NCI-H82 (cell line): ENCODE data around the gene UBAC1.
A peak's percentile ranks its signal among the peaks of the same experiment; 100 is the strongest.

Experiments
- DNase-seq: peaks from one replicate; lab custom pipeline; 2025; lab: John Stamatoyannopoulos, UW

The UBAC1 gene

DNA sequence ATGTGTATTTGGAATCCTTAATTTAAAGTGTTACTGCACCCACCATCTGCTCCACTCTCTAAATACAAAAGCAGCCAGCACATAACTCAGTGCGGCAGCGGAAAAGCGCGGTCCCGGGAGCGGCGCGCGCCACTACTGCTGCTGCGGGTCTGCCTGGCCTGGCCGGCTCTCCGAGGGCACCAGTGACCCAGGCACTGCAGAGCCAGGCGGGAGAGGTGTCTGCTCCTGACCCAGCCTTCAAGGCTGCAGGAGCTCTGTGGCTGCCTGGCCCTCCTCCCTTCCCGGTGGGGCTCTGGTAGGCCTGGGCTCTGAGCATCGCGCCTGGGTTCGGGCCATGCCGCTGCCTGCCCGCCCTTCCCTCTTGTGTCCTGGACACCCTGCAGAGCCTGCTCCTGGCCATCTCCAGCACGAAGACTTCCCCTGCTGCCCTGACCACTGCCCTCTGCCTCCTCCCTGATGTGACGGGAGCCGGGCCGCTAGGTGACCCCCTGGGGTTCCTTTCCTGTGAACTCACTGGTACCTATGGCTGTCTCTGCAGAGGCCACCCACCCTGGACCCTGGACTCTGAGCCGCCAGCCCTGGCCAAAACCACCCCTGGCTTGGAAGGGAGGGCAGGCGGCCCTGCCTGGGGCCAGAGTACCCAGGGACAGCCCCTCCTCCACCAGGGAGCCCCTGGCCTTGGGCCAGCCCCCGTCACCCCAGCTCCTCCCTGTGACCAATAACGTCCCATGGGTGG, 32.8 kb upstream of the UBAC1 start:
- DNase-seq = no peak

DNA sequence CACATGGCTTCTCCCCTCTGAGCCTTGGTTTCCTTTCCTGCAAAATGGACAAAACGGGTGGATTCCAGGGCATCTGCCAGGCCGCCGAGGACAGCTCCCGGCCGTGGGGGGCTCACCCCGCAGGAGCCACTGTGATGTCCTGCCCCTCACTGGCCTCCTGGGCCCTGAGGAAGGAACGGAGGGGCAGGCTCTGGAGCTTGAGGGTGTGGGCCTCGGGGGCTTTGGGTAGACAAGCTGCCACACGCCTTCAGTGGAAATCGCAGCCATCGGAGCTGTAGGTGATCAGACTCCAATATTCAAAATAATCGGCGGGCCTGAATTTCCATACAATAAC, 32.2 kb upstream of the UBAC1 start:
- no peak for DNase-seq

DNA sequence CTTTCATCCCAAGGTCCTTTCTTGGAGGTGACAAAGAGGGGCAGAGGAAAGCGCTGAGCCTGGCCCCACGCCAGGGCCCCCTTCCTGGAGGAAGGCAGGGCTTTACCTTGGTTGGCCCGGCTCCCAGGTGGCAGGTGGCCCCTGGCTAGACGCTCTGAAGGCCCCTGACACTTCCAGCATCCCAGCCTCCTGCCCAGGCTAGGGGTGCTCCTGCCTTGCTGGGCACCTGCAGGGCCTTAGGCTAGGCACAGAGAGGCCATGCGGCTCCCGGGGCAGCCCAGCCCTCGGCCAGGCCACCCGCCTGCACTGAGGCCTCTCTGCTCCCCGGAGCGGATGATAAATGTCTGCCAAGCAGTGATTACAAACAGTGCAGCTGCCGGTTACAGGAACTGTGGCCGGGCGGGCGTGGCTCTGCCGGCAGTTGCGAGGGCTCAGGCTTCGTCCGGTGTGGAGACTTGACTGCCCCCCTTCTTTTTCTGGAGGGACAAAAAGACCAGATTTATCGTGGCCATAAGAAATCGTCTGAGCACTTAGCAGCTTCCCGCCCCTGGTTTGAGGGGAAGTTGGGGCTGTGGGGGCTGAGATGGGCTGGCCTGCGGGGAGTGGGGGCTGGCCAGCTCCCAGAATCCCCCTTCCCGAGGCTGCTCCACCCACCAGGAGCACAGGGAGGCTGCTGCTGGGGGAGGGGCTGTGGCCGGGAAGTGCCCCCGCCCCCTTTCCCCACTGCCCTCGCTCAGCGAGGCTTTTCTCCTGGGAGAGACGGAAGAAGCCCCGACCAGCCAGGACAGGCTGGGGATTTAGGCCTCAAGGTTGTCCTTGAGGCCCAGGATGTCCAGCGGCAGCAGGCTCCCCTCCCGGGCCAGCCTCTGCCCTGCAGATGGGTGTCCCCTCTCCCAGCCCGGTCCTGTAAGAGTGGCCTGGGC, 31.6 kb upstream of the UBAC1 start:
- DNase-seq = peak; percentile 79

DNA sequence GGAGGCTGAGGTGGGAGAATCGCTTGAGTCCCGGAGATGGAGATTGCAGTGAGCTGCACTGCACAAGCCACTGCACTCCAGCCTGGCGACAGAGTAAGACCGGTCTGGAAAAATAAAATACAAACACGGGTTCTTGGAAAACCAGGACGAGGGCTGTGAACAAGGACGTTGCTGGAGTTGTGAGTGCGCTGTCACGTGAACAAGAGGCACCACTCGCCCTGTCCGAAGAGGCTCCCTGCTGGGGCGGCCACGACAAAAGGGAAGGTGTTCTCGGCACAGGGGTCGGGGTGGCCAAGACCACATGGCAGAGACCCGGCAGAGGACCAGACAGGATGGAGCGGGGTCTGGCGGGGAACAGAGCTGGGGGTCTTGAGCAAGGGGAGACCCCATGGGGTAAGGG, 30.6 kb upstream of the UBAC1 start:
- DNase-seq = no peak

DNA sequence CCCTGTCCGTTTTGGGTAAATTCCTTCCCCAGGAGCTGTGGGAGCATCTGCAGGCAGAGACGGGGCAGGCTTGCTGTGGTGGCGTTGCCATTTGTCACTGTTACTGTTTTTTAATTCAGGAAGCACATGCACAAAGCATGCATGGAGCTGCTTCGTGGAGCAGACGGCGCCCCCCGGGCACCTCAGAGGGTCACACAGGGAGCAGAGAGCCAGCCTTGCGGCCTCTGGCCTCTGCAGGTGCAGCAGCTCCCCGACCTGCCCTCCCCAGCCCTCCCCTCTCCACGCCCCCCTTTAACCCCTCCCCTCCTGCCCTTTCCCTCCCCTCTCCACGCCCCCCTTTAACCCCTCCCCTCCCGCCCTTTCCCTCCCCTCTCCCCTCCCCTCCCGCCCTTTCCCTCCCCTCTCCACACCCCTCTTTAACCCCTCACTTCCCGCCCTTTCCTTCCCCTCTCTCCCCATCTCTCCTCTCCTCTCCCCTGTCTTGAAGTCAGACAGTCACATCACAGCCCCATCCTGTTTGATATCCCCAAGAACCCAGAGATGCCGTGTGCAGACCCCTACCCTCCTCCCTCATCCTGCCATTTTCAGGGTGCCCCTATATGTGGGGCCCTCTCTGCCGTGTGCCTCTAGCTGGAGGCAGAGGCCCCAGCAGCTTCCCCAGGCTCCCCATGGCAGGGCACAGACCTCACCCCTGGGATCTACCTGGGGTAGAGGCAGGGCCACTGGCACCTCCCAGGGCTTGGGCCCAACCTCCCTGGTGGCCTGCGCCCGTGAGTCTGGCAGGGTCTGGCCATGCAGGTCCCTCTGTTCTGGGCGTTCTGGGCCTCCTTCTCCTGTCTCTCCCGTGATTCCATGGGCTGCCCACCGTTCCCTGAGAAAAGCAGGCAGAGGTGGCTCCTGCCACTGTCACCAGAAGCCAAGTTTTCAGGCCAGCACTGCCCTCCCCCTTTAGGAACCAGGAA, 29.6 kb upstream of the UBAC1 start:
- peak; percentile 73 for DNase-seq

DNA sequence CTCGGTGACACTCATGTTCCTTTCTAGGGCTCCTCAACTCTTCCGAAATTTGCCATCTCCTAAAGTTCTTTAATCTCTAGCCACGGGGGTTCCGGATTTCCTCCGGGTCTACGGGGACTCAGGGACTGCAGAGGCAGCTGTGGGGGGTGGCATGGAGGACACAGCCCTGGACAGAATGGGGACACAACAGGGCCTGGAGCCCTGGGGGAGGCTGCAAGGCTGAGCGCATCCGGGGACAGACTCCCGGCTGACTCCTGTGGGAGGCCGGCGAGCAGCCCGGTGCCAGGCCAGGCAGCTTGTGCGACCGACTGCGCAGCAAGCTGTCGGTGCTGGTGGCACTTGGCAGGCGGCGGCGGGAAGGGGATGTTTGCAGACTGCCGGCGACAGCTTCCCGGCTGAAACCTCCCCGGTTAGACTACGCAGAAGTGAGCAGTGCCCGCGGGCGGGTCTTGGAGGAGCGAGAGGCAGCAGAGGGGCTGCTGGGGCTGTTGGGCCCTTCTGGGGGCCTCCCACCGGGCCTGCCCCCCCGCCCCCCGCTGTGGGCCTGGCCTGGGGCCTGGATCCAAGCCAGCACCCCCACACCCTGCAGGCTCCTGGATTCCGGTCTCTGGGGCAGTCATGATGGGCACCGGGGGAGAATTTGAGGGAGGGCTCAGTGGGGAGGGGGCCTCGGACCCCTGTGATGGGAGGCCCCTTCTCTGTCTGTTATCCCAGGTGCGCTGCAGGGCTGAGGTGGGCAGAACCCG, 28.7 kb upstream of the UBAC1 start:
- no peak for DNase-seq

DNA sequence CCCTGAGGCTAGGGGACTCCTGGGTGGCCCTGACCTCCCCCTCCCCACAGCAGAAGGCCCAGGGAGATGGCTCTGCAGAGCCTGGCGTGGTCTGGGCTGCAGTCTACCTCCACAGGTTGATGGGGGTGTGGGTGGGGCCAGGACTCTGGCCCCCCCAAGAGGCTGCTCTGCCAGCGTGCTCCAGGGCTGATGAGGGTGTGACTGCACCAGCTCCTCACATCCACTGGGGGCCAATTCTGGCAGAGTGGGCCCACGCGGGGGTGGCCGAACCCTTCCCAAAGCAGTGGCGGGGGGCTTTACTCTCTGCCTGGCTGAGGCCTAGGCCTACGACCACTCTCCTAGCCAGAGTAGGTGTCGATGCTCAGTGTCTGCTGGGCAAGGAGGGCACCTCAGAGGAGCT, 28.0 kb upstream of the UBAC1 start:
- no peak for DNase-seq

DNA sequence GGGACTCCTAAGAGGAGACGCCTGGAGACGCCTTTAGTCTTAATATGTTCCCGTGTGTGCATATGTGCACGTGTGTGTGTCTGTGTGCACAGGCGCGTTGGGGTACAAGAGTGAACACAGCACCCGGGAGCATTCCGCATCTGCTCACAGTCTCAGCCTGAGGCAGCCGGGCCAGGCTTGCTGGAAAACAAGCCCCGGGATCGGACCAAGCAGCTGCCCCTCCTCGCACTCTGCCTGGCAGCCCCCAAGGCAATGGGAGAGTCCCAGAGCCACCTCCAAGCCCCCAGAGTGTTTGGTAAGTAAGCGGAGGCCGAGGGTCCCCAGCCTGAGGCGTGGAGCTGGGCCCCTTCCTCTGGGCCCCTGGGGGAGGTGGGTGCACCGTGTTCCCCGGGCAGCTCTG, 27.3 kb upstream of the UBAC1 start:
- no peak for DNase-seq

DNA sequence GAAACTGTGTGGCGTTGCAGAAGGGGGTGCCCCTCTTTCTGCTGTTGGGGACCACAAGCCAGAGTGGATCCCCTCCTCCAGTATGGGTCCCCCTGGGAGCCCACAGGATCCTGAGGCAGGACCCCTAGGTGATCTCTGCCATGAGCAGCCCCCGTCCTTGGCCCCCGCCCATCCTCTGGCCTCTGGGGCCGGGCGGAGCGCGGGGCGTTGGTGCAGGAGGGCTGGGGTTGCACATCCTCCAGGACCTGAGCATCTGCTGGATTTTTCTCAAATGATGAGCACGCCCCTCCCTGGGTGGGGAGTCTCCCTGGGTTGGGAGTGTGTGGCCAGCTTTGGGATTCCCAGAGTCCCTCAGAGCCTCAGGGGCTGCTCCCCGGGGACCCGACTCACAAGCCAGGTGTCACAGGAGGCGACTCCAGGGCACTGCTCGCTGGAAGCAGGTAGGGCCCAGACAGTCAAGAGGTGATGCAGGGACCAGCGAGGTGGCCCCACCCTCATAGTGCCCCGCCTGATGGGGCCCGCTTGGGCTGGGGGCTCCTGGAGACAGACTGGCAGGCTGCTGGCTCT, 26.7 kb upstream of the UBAC1 start:
- DNase-seq = no peak

DNA sequence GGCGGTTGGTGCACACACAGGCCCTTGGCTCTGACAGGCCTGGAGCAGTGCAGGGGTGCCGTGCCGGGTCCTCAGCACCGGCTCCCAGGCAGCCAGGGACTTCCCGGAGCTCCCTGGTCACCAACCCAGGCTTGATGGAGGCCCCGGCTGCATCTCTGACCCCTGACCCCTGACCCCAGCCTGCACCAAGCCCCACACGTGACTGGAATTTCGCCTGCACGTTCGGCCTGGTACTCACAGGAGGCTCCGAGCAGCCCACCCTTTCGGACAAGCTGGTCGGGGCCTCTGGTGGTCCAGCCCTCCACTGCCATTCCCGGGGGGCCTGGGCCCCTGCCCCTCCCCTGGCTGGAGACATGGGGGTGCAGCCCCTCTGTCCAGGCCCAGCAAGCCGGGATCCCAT, 25.4 kb upstream of the UBAC1 start:
- no peak for DNase-seq

DNA sequence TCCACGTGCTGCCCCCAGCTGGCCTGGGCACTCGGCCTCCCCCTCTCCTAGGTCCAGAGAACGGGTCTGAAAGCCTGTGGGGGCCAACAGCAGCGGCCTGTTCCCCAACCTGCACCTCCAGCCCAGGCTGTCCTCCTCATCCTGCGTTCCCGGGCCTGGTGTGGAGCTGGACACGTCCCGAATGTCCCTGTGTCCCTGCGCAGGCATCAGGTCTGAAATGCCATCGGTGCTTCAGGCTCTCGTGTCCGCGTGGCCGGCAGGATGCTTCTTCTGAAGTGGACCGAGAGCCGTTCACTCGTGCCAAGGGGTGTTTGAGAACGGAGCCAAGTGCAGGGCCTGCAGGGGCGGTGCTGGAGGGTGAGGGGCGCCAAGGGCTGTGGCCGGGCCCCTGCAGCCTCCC, 24.7 kb upstream of the UBAC1 start:
- no peak for DNase-seq

DNA sequence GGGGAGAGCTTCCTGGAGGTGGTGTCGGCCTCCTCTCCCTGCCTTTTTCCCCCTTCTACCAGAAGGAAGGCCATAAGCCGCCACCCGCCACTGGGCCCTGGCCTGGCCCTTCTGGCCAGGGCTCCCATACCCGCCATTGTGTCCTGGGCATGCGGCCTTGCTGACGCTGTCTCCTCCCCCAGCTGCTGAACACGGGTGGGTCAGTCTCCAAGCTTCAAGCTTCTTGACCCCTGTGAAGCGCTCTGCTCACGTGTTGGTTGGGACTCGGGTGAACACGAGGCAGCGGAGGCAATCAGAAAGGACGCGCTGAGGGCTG, 24.2 kb upstream of the UBAC1 start:
- DNase-seq = no peak

DNA sequence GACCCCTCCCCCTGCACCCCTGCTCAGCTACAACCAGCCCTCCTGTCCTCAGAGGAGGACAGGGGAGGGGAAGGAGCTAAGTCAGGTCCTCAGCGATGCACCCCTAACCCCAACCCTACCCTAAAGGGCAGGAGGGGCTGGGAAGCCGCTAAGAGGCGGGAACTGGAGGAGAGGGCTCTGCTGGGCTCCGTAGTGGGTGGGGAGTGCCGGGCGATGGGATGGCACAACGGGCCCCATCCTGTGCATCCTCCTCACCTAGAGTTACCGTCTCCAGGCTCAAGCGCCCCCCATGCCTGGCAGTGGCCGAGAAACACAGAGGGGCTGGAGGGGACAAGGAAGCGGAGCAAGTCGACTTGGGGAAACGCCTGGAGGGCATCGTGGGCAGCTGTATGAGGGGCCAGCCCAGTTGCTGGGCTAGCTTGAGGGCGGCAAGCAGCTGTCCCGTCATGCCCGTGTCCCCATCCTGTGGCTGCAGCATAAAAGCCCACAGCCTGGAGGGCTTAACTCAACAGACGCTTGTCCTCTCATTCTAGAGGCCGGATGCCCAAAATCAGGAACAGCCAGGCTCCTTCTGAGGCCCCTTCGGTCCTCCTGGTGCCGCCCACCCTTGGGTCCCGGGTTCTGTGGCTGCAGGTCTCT, 23.0 kb upstream of the UBAC1 start:
- DNase-seq = no peak

DNA sequence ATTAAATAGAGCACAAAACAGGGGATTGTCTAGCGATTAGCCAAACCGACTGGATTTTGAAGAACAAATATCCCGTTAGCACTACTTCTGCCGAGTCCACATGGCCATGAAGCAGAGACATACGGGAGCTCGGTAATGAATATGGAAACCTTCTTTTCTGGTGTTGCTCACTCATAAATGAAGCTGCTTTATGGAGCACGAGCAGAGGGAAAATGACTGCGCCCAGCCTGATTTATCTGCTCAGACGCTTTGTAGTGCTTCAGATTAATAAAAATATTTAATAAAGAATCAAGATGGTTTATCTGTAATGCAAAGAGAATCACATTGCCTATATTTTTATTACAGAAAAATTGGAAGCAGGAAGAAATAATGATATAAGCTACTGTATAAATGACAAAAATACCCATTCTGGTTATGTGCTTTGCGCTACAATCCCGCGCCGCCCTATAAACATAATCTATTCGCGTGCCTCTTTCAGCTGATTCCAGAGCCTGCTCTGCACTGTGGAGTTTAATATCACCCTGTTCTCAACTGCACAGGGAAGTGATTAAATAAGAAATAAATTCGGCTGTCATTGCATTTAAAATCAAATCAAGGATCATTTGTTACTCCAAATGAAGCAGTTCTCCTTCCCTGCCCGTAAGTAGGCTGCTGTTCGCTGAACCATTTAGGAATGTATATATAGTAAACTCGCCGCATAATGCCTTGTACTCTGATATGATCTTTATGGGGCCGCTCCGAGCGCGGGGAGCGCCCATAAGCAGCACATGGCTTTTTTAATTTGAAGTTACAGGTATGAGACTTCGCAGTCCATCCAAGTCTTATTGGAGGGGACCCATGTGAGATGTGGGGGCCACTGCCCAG, 22.3 kb upstream of the UBAC1 start:
- DNase-seq = no peak

DNA sequence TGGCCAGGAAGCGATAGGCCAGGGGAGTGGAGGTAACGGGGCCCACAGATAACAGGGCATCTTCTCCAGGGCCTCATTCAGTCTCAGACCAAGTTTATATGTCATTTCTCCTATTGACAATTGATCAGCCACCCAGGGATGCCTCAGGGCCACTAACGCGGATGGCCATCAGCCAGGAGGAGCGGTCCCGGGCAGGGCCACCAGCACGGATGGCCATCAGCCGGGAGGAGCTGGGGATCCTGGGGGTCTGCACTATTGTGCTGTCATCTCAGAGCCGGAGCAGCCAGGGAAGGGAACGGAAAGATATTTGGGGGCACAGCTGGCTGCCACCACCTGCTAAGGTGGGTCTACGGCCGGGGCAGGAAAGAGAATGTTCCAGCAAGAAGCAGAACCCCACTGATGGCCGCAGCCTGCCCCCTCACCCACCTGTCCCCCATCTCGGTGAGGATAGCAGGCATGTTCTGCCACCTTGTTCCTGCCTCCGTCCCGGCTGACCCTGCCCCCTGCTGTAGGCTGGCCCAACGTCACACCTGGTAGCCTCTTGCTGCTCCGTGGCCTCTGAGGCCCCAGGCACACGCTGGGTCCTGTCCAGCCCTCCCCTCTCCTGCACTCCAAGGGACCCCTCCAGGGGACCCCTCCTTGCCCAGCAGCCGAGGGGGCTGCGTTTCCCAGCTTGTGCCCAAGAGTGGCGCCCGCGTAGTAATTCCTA, 21.5 kb upstream of the UBAC1 start:
- no peak for DNase-seq

DNA sequence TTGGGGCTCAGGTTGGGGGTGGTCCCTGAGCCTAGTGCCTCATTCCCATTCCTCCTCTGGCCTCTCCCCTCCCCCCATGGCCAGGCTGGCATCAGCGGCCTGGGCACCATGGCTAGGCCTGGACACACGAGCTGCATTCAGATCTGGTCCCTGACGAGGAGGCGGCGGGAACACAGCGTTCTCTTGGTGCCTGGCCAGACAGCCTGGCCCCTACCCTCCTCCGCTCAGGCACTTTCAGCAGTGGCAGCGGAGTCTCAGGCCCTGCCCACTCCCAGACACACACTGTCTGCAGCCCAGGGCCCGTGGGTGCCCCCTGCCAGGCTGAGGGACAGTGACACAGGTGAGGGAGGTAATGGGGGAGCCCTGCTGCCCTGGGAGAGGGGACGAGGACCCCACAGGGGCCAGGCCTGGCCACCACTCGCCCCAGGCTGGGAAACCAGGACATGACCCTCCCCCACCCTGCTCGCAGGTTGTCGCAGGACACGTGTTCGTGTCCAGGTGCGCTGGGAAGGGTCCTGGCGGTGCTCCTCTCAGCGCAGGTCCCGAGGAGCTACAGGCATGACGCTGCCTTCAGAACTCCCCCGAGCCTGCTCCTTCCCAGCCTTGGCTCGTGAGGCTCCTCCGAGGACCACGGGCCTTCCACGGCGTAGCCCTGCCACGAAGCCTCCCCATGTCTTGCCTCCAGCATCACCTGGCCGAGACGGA, 19.9 kb upstream of the UBAC1 start:
- DNase-seq = no peak

DNA sequence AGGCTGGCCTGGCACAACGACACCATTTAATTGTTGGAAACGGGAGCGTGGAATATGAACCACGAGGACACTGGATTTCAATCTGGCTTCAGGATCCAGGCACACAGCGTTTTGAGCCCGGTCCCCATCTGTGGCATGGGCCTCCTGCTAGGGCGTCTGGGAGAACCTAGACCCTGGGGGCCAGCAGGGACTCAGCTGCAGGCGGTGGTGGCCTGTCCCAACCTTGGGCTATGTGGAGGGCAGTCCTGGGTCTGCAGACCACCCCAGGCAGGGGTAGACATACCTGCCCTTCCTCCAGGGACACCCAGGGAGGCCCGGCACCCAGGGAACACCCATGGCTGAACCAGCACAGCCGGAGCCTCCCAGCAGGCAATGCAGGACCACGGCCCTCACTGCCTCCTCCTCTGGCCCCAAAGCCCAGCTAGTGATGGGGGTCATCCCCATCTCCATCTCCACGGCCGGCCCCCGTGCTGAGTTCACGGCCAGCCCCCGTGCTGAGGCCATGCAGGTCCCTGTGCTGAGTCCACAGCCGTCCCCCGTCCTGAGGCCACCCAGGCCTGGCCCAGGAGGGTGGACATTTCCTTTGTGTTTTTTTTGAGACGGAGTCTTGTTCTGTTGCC, 18.5 kb upstream of the UBAC1 start:
- DNase-seq = no peak
